Gastroesophageal sphincter (tissue), 3 donors: ENCODE measurements around the gene PSEN2.

Experiments used
- POLR2AphosphoS5 ChIP-seq: sonication (generic); formaldehyde crosslinking; IDR thresholded peaks from one replicate; pipeline ENCODE4 v1.6.1; 2017; ENCODE audit warnings: antibody characterized with exemption
- TF ChIP-seq, protein P1 (sequence below), 4 experiments: fragments of 200-600 bp in 2 of 4; fragments of 450-650 bp in 2 of 4; sonication (generic) in 1 of 4; IDR thresholded peaks; one replicate each; pipeline ENCODE4 v1.5.1; 2017 to 2019; ENCODE audit warnings: antibody characterized with exemption in 4 of 4, mild to moderate bottlenecking in 2 of 4, moderate library complexity in 2 of 4

GRCh38 chr1:226872437-226872836, 2.0 kb downstream of the PSEN2 start:
- TF ChIP-seq, protein P1, sequence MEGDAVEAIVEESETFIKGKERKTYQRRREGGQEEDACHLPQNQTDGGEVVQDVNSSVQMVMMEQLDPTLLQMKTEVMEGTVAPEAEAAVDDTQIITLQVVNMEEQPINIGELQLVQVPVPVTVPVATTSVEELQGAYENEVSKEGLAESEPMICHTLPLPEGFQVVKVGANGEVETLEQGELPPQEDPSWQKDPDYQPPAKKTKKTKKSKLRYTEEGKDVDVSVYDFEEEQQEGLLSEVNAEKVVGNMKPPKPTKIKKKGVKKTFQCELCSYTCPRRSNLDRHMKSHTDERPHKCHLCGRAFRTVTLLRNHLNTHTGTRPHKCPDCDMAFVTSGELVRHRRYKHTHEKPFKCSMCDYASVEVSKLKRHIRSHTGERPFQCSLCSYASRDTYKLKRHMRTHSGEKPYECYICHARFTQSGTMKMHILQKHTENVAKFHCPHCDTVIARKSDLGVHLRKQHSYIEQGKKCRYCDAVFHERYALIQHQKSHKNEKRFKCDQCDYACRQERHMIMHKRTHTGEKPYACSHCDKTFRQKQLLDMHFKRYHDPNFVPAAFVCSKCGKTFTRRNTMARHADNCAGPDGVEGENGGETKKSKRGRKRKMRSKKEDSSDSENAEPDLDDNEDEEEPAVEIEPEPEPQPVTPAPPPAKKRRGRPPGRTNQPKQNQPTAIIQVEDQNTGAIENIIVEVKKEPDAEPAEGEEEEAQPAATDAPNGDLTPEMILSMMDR (IDR thresholded peaks at IDR 0.05) = no peak
- TF ChIP-seq POLR2AphosphoS5 = no peak
